Thymus (tissue), 11 donors: Measurements from ENCODE around the gene SHC2. TPM values are rescaled to one million over a fixed set of nuclear protein-coding genes. Genes with fewer than 3 reads are reported as not detected.
"Not testable (repeated sequence)": the region's sequence is repeated elsewhere in the genome, so short reads cannot be mapped to it uniquely, and the experiment has no call there.

Experiments
- DNase-seq, 9 donors: peaks; one replicate each; pipeline ENCODE4 v3.0.0-alpha.2; 2013; ENCODE audit warnings: low spot score in 9 of 9, low read depth in 6 of 9, missing footprints in 1 of 9
- H3K27ac ChIP-seq, 2 donors: one replicate each; pipeline ENCODE4 v1.5.1; 2013; ENCODE audit warnings: control low read depth in 1 of 2, low read depth in 1 of 2, low read length in 1 of 2, mild to moderate bottlenecking in 1 of 2, moderate library complexity in 1 of 2
- H3K27me3 ChIP-seq, 2 donors: one replicate each; pipeline ENCODE4 v1.5.1; 2013; ENCODE audit warnings: low read length in 1 of 2; ENCODE audit not compliant: control insufficient read depth in 2 of 2, insufficient read depth in 1 of 2
- H3K36me3 ChIP-seq, 2 donors: one replicate each; pipeline ENCODE4 v1.5.1; 2013; ENCODE audit warnings: low read length in 1 of 2, mild to moderate bottlenecking in 1 of 2, moderate library complexity in 1 of 2; ENCODE audit not compliant: control insufficient read depth in 2 of 2, insufficient read depth in 2 of 2
- H3K4me1 ChIP-seq, 2 donors: one replicate each; pipeline ENCODE4 v1.5.1; 2013; ENCODE audit warnings: low read length in 2 of 2; ENCODE audit not compliant: control insufficient read depth in 2 of 2, insufficient read depth in 2 of 2
- H3K4me3 ChIP-seq, 2 donors: one replicate each; pipeline ENCODE4 v1.5.1; 2013; ENCODE audit warnings: low read length in 2 of 2, control low read depth in 1 of 2, mild to moderate bottlenecking in 1 of 2
- H3K9me3 ChIP-seq, 2 donors: one replicate each; pipeline ENCODE4 v1.5.1; 2013; ENCODE audit warnings: low read length in 1 of 2, mild to moderate bottlenecking in 1 of 2; ENCODE audit not compliant: control insufficient read depth in 2 of 2, insufficient read depth in 1 of 2
- WGBS: extraction: QIAGEN DNeasy Blood & Tissue Kit; methylation state at CpG from one replicate; pipeline ENCODE4 v1.1.7; 2013; 5-methylcytosine and 5-hydroxymethylcytosine counted together
- polyA plus RNA-seq: library from polyadenylated mRNA; stranded (reverse); fragments of 200-250 nt; gene quantifications from one replicate; pipeline ENCODE4 v1.2.3, GENCODE V29; 2013
- total RNA-seq: library from RNA; stranded (reverse); fragments of 120-200 nt; gene quantifications from one replicate; pipeline ENCODE4 v1.2.4, GENCODE V29; 2013
- donor health status: healthy.

Gene SHC2
- total and polyA plus RNA-seq, 2 donors, result 1.1 to 5.2 TPM

- Histone ChIP-seq H3K27me3 (peaks cover 2 to 41% of the 10 kb centered on the region in 2 donors), H3K4me3 (no peak overlapping the region), H3K9me3 (peaks cover 0 to 9% of the 10 kb centered on the region in 2 donors), H3K36me3 (no peaks in the 10 kb centered on the region), H3K4me1 (peaks cover 4 to 6% of the 10 kb centered on the region in 2 donors), H3K27ac (no peak overlapping the region)
- 90% methylated on average over 22 of the region's 22 CpGs for WGBS
- no peak for DNase-seq
Observed at GRCh38 chr19:485077-485476, 24.2 kb upstream of the SHC2 start.

- DNase-seq, result no peak
- H3K4me1 ChIP-seq, result peaks cover 2 to 4% of the 10 kb centered on the region in 2 donors
- H3K9me3 ChIP-seq, result peaks cover 0 to 12% of the 10 kb centered on the region in 2 donors
- peaks cover 2 to 40% of the 10 kb centered on the region in 2 donors for H3K27me3 ChIP-seq
- no peak overlapping the region for H3K27ac ChIP-seq
- WGBS, result 75% methylated on average over 15 of the region's 15 CpGs
- no peaks in the 10 kb centered on the region for H3K36me3 ChIP-seq
- no peak overlapping the region for H3K4me3 ChIP-seq
Observed at GRCh38 chr19:484494-484893, 23.7 kb upstream of the SHC2 start.

GRCh38 chr19:483332-484072 lies 22.7 kb upstream of the SHC2 start:
- Histone ChIP-seq H3K36me3 (no peaks in the 10 kb centered on the region), H3K27me3 (peaks cover 2 to 42% of the 10 kb centered on the region in 2 donors), H3K4me3 (no peak overlapping the region), H3K4me1 (peaks cover 0 to 2% of the 10 kb centered on the region in 2 donors), H3K9me3 (peaks cover 0 to 12% of the 10 kb centered on the region in 2 donors), H3K27ac (no peak overlapping the region)
- DNase-seq, result no peak
- 70% methylated on average over 21 of the region's 21 CpGs for WGBS

DNA sequence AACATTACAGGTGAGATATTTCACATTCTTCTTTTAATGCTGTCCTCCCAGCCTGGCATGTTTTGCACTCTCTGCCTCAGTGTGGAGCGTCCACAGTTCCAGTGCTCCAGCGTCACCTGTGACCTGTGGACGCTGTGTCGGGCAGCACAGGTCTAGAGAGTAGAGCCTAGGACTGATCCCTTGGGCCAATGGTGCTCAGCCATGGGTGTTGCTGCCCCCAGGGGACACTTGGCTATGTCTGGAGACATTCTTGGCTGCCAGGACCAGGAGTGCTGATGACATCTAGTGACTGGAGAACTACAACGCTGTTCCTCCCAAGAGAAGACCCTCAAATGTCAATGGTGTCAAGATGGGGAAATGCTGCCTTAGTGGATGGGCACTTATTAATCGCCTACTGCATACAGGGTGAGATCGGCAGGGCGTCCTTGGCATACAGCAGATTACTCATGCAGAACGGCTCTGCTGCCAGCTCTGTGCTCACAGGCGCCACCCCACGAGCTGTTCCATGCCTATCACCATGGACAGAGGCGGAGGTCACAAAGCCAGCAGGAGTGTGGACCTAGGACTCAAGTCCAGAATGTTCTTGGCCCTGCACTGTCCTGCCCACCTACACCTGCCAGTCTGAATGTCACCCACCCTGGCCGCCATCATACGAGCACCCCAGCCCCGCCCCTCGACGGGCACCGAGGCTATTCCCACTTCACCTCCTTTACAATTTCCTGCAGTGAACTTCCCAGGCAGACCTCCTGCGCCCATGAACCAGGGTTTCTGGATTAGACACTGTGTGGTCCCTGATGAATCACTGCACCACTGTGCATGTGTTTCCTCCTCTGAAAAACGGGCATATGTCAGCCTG lies 21.6 kb upstream of the SHC2 start:
- H3K27me3 ChIP-seq, result peaks cover 2 to 49% of the 10 kb centered on the region in 2 donors
- H3K9me3 ChIP-seq, result peaks cover 0 to 12% of the 10 kb centered on the region in 2 donors
- no peak overlapping the region for H3K27ac ChIP-seq
- no peaks in the 10 kb centered on the region for H3K4me1 ChIP-seq
- H3K36me3 ChIP-seq, result no peaks in the 10 kb centered on the region
- H3K4me3 ChIP-seq, result no peak overlapping the region
- DNase-seq, result no peak
- WGBS, result 72% methylated on average over 20 of the region's 20 CpGs

DNA sequence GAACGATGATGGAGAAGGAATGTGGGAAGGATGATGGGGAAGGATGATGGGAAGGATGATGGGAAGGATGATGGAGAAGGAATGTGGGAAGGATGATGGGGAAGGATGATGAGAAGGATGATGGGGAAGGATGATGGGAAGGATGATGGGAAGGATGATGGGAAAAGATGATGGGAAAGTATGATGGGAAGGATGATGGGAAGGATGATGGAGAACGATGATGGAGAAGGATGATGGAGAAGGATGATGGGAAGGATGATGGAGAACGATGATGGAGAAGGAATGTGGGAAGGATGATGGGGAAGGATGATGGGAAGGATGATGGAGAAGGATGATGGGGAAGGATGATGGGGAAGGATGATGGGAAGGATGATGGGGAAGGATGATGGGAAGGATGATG lies 20.3 kb upstream of the SHC2 start:
- 98% methylated on average over 3 of the region's 3 CpGs for WGBS
- not testable (repeated sequence) for H3K4me1 ChIP-seq, DNase-seq, H3K27ac ChIP-seq, H3K36me3 ChIP-seq, H3K4me3 ChIP-seq
- Histone ChIP-seq H3K9me3 (peaks cover 0 to 12% of the 10 kb centered on the region in 2 donors), H3K27me3 (peaks cover 2 to 39% of the 10 kb centered on the region in 2 donors)

DNA sequence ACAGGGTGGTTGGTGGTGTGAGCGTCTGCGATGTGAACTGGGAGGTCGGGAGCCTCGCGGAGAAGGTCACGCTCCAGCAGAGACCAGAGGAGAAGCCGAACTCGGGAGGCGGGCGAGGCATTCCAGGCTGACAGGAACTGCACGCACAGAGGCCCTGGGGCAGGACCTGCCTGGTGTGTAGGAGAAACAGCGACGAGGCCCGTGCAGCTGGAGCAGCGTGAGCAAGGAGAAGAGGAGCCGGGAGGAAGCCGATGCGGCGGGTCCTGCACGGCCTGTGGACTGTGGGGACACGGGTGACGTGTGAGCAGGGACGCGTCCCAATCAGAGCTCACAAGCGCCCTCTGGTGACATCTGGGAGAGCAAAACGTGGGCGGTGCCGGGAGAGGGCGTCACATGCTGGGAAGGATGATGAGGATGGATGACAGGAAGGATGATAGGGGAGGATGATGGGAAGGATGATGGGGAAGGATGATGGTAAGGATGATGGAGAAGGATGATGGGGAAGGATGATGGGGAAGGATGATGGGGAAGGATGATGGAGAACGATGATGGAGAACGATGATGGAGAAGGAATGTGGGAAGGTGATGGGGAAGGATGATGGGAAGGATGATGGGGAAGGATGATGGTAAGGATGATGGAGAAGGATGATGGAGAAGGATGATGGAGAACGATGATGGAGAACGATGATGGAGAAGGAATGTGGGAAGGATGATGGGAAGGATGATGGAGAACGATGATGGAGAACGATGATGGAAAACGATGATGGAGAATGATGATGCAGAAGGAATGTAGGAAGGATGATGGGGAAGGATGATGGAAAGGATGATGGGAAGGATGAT lies 19.4 kb upstream of the SHC2 start:
- peaks cover 2 to 31% of the 10 kb centered on the region in 2 donors for H3K27me3 ChIP-seq
- H3K4me3 ChIP-seq, result no peak overlapping the region
- H3K9me3 ChIP-seq, result peaks cover 0 to 12% of the 10 kb centered on the region in 2 donors
- DNase-seq, result peak in 1 of 9 donors; percentile 34
- H3K4me1 ChIP-seq, result no peaks in the 10 kb centered on the region
- 43% methylated on average over 36 of the region's 36 CpGs for WGBS
- no peaks in the 10 kb centered on the region for H3K36me3 ChIP-seq
- no peak overlapping the region for H3K27ac ChIP-seq

DNA sequence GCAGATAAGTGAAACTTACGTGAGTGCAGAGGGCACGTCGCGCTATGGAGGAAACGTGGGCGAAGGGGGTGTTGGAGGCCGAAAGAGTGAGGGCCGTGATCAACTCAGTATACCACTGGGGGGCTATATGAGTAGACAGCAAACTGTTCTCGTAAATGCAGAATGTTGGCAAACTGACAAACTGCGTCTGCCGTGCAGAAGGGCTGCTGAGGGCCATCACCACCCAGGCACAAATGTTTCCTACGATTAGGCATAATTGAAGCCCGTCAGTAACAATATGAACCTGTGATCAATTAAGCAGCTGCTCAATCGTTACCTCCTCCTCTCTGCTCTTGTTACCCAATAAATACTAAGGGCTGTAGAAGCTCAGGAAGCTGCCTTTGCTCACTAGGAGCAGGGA lies 18.1 kb upstream of the SHC2 start:
- H3K27ac ChIP-seq, result no peak overlapping the region
- H3K4me3 ChIP-seq, result no peak overlapping the region
- H3K27me3 ChIP-seq, result peaks cover 0 to 26% of the 10 kb centered on the region in 2 donors
- WGBS, result 72% methylated on average over 14 of the region's 14 CpGs
- peaks cover 0 to 12% of the 10 kb centered on the region in 2 donors for H3K9me3 ChIP-seq
- no peaks in the 10 kb centered on the region for H3K36me3 ChIP-seq
- no peak for DNase-seq
- no peaks in the 10 kb centered on the region for H3K4me1 ChIP-seq

GRCh38 chr19:478236-478903 lies 17.5 kb upstream of the SHC2 start:
- H3K9me3 ChIP-seq, result peaks cover 0 to 12% of the 10 kb centered on the region in 2 donors
- no peak overlapping the region for H3K27ac ChIP-seq
- no peaks in the 10 kb centered on the region for H3K4me1 ChIP-seq
- WGBS, result 80% methylated on average over 26 of the region's 26 CpGs
- no peaks in the 10 kb centered on the region for H3K36me3 ChIP-seq
- H3K27me3 ChIP-seq, result peaks cover 0 to 22% of the 10 kb centered on the region in 2 donors
- no peak overlapping the region for H3K4me3 ChIP-seq
- no peak for DNase-seq
